HepG2 (cell line): ENCODE measurements around the gene THRAP3. TPM values are rescaled to one million over a fixed set of nuclear protein-coding genes. Genes with fewer than 3 reads are reported as not detected.

Experiments used
- FOXA3 ChIP-seq: IDR thresholded peaks from 2 replicates; pipeline ENCODE4 v1.6.1; 2016; ENCODE audit warnings: missing genetic modification reagents, missing compliant biosample characterization
- GLMP ChIP-seq: sonication (generic); formaldehyde crosslinking; IDR thresholded peaks from 2 replicates; pipeline ENCODE4 v1.9.0; 2021; ENCODE audit warnings: missing genetic modification reagents, mild to moderate bottlenecking, borderline replicate concordance
- HMGXB3 ChIP-seq: sonication (generic); formaldehyde crosslinking; IDR thresholded peaks from 2 replicates; pipeline ENCODE4 v1.4.0; 2020; ENCODE audit warnings: missing genetic modification reagents, borderline replicate concordance
- KLF13 ChIP-seq: sonication (generic); formaldehyde crosslinking; IDR thresholded peaks from 2 replicates; pipeline ENCODE4 v1.4.0; 2020; ENCODE audit warnings: mild to moderate bottlenecking, missing genetic modification reagents
- MTA1 ChIP-seq: sonication (generic); formaldehyde crosslinking; IDR thresholded peaks from 2 replicates; pipeline ENCODE4 v1.4.0; 2020; ENCODE audit warnings: missing genetic modification reagents, mild to moderate bottlenecking, borderline replicate concordance
- SOX13 ChIP-seq, 3 experiments: fragments of 450-650 bp in 1 of 3; sonication (generic) in 1 of 3; formaldehyde crosslinking in 1 of 3; IDR thresholded peaks in 2 of 3; conservative IDR thresholded peaks in 1 of 3; 2 replicates each; pipeline versions ENCODE4 v1.5.0 to v1.6.1; 2016 to 2020; ENCODE audit warnings: antibody characterized with exemption in 1 of 3, mild to moderate bottlenecking in 1 of 3, missing compliant biosample characterization in 1 of 3, missing genetic modification reagents in 1 of 3, moderate library complexity in 1 of 3
- ZNF143 ChIP-seq: sonication (generic); formaldehyde crosslinking; IDR thresholded peaks from 2 replicates; pipeline ENCODE4 v1.4.0; 2020; ENCODE audit warnings: missing genetic modification reagents
- ZNF33B ChIP-seq: sonication (generic); formaldehyde crosslinking; IDR thresholded peaks from 2 replicates; pipeline ENCODE4 v1.5.1; 2020; ENCODE audit warnings: mild to moderate bottlenecking, missing genetic modification reagents
- ZNF432 ChIP-seq: sonication (generic); formaldehyde crosslinking; IDR thresholded peaks from 2 replicates; pipeline ENCODE4 v1.5.0; 2020; ENCODE audit warnings: missing genetic modification reagents, mild to moderate bottlenecking, borderline replicate concordance
- ZNF569 ChIP-seq: sonication (generic); formaldehyde crosslinking; IDR thresholded peaks from 2 replicates; pipeline ENCODE4 v1.5.0; 2020; ENCODE audit warnings: mild to moderate bottlenecking, missing genetic modification reagents, moderate library complexity, borderline replicate concordance
- ZNF747 ChIP-seq: sonication (generic); formaldehyde crosslinking; IDR thresholded peaks from 2 replicates; pipeline ENCODE4 v1.8.1; 2023; ENCODE audit warnings: missing genetic modification reagents, mild to moderate bottlenecking, borderline replicate concordance
- ZNF792 ChIP-seq: IDR thresholded peaks from 2 replicates; pipeline ENCODE4 v1.6.1; 2016
- polyA plus RNA-seq, 8 experiments: library from polyadenylated mRNA; depleted of rRNA in 3 of 8; stranded (reverse) in 7 of 8; unstranded in 1 of 8; fragments of >200 nt; fragmentation: Illumina TruSeq in 4 of 8; extraction: Trizol in 4 of 8; gene quantifications; 2 replicates each; pipeline versions ENCODE4 v1.2.1 to v1.2.3, GENCODE V29; 2011 to 2016; ENCODE audit warnings: low read depth in 4 of 8, missing spikeins in 1 of 8, mixed read lengths in 1 of 8; ENCODE audit not compliant: insufficient read depth in 1 of 8
- total RNA-seq, 5 experiments: library from RNA; depleted of rRNA; stranded (reverse); fragments of >200 nt; fragmentation: Illumina TruSeq; extraction: Trizol; gene quantifications; 2 replicates each; pipeline ENCODE4 v1.2.3, GENCODE V29; 2016; ENCODE audit warnings: low read depth in 1 of 5
- TF ChIP-seq, protein P1 (sequence below): sonication (generic); formaldehyde crosslinking; IDR thresholded peaks from 2 replicates; pipeline ENCODE4 v1.9.0; 2021; ENCODE audit warnings: missing genetic modification reagents, borderline replicate concordance
- TF ChIP-seq, protein P2 (sequence below): sonication (generic); formaldehyde crosslinking; IDR thresholded peaks from 2 replicates; pipeline ENCODE4 v1.5.0; 2020; ENCODE audit warnings: missing genetic modification reagents
- TF ChIP-seq, protein P3 (sequence below): IDR thresholded peaks from 2 replicates; pipeline ENCODE4 v1.6.1; 2016; ENCODE audit warnings: missing compliant biosample characterization, missing genetic modification reagents, borderline replicate concordance

Gene THRAP3
- total and polyA plus RNA-seq, 2 of the 13 experiments (the other 11 are each of a cell fraction or from before 2014, with no cell fraction given) = 45.0 to 92.6 TPM

DNA sequence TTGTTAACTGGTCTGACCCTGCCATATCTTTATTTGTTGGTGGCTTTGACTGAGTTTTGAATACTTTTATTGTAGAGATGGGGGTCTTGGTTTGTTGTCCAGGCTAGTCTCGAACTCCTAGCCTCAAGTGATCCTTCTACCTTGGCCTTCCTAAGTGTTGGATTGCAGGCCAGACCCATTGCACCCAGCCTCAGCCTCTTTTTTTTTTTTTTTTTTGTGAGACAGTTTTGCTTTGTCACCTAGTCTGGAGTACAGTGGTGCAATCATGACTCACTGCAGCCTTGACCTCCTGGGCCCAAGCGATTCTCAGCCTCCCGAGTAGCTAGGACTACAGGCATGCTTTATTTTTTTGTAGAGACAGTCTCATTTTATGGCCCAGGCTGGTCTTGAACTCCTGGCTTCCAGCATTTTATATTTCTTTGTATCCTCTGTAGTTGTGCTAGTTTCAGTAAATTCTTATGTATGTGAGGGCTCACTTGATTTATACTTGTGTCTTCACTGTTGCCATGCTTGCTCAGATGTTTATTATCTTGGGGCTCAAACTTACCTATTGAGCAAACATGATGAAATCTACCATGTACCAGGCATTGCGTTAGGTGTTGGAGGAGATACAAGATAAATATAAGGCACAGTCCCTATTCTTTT, 24.1 kb downstream of the THRAP3 start (continued):
- TF ChIP-seq, protein P1, sequence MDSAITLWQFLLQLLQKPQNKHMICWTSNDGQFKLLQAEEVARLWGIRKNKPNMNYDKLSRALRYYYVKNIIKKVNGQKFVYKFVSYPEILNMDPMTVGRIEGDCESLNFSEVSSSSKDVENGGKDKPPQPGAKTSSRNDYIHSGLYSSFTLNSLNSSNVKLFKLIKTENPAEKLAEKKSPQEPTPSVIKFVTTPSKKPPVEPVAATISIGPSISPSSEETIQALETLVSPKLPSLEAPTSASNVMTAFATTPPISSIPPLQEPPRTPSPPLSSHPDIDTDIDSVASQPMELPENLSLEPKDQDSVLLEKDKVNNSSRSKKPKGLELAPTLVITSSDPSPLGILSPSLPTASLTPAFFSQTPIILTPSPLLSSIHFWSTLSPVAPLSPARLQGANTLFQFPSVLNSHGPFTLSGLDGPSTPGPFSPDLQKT (CRISPR knock-in tag) = no peak
- peak; percentile 64 for TF ChIP-seq FOXA3 (CRISPR knock-in tag)
- TF ChIP-seq, protein P2, sequence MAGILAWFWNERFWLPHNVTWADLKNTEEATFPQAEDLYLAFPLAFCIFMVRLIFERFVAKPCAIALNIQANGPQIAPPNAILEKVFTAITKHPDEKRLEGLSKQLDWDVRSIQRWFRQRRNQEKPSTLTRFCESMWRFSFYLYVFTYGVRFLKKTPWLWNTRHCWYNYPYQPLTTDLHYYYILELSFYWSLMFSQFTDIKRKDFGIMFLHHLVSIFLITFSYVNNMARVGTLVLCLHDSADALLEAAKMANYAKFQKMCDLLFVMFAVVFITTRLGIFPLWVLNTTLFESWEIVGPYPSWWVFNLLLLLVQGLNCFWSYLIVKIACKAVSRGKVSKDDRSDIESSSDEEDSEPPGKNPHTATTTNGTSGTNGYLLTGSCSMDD (CRISPR knock-in tag) = no peak
- TF ChIP-seq ZNF747 (CRISPR knock-in tag) = no peak
- peak; percentile 34; the same call in 1 of the 2 replicates for TF ChIP-seq SOX13 (IDR thresholded peaks at IDR 0.05)
- peak in 1 of 2 experiments; percentile 61; a peak in 2 of 4 replicates for TF ChIP-seq SOX13 (CRISPR knock-in tag; conservative IDR thresholded peaks at IDR 0.05 in 1 of 2, IDR thresholded peaks at IDR 0.05 in 1 of 2)
- TF ChIP-seq GLMP (CRISPR knock-in tag) = no peak
- TF ChIP-seq ZNF33B (CRISPR knock-in tag) = no peak
- TF ChIP-seq ZNF432 (CRISPR knock-in tag) = no peak
- TF ChIP-seq, protein P3, sequence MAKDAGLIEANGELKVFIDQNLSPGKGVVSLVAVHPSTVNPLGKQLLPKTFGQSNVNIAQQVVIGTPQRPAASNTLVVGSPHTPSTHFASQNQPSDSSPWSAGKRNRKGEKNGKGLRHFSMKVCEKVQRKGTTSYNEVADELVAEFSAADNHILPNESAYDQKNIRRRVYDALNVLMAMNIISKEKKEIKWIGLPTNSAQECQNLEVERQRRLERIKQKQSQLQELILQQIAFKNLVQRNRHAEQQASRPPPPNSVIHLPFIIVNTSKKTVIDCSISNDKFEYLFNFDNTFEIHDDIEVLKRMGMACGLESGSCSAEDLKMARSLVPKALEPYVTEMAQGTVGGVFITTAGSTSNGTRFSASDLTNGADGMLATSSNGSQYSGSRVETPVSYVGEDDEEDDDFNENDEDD = no peak
- TF ChIP-seq HMGXB3 (CRISPR knock-in tag) = no peak
- no peak for TF ChIP-seq ZNF792 (CRISPR knock-in tag)
- TF ChIP-seq MTA1 (CRISPR knock-in tag) = no peak
- TF ChIP-seq KLF13 = no peak
- no peak for TF ChIP-seq ZNF569 (CRISPR knock-in tag)
- no peak for TF ChIP-seq ZNF143
